ENCODE measurements around the gene ITPRIP. TPM values are rescaled to one million over a fixed set of nuclear protein-coding genes. Genes with fewer than 3 reads are reported as not detected.

The ITPRIP gene
- total and polyA plus RNA-seq, 2 of the 8 experiments (the other 6 are each of a cell fraction or from before 2014, with no cell fraction given): 15.3 to 16.9 TPM

GRCh38 chr10:104353325-104354048 is 15.2 kb upstream of the ITPRIP start, which contains the start of gene CFAP58 (continued):
- TF ChIP-seq POU5F1 (IDR thresholded peaks at IDR 0.05; ENCODE audit: low read depth, low read length) (no peak), TAF1 (IDR thresholded peaks at IDR 0.05; ENCODE audit: low read depth, low read length) (no peak), CHD1 (IDR thresholded peaks at IDR 0.05; ENCODE audit: low read depth, low read length) (no peak), SRF (IDR thresholded peaks at IDR 0.05; ENCODE audit: low read depth, low read length) (no peak), ZNF274 (IDR thresholded peaks at IDR 0.05; ENCODE audit: borderline replicate concordance, extremely low read depth, low read length) (no peak), ATF2 (IDR thresholded peaks at IDR 0.05; ENCODE audit: low read length) (no peak), ATF3 (IDR thresholded peaks at IDR 0.05; ENCODE audit: insufficient read depth, low read depth, low read length) (no peak), ASH2L (IDR thresholded peaks at IDR 0.05; ENCODE audit: low read length) (no peak), MAX (IDR thresholded peaks at IDR 0.05) (peak; percentile 50; the same call in 1 of the 2 replicates), SIRT6 (IDR thresholded peaks at IDR 0.05; ENCODE audit: low read length) (no peak), NANOG (IDR thresholded peaks at IDR 0.05; ENCODE audit: insufficient read depth, low read depth, low read length, poor library complexity, severe bottlenecking) (no peak), TBP (IDR thresholded peaks at IDR 0.05; ENCODE audit: low read depth, low read length) (no peak), CTCF (IDR thresholded peaks at IDR 0.05; ENCODE audit: control extremely low read depth in 1 of 3, insufficient read depth in 1 of 3, low read depth in 1 of 3, low read length in 3 of 3) (peak; percentile 67 to 80 (median 69)), SIN3A (conservative IDR thresholded peaks at IDR 0.05 in 1 of 2, IDR thresholded peaks at IDR 0.05 in 1 of 2; ENCODE audit: low read depth in 1 of 2, low read length in 2 of 2) (peak; percentile 82 to 98; a peak in 3 of 4 replicates), EP300 (IDR thresholded peaks at IDR 0.05; ENCODE audit: borderline replicate concordance in 1 of 2, low read depth in 2 of 2, low read length in 2 of 2) (no peak), GTF2F1 (IDR thresholded peaks at IDR 0.05; ENCODE audit: borderline replicate concordance, low read depth, low read length) (no peak), SP1 (IDR thresholded peaks at IDR 0.05; ENCODE audit: low read depth, low read length) (peak; percentile 75), KDM5A (IDR thresholded peaks at IDR 0.05; ENCODE audit: low read length) (no peak)

Measured in H1 (cell line).